Skeletal muscle tissue (tissue), 4 donors: ENCODE results near the gene ARHGAP30. TPM values are rescaled to one million over a fixed set of nuclear protein-coding genes. Genes with fewer than 3 reads are reported as not detected.
A peak's percentile ranks its signal among the peaks of the same experiment; 100 is the strongest.

Experiments
- H3K27ac ChIP-seq: one replicate; pipeline ENCODE4 v1.7.0; 2013; ENCODE audit warnings: mild to moderate bottlenecking, low read depth, low read length, inconsistent platforms
- H3K27me3 ChIP-seq, 3 donors: one replicate each; pipeline ENCODE4 v1.7.0; 2013; ENCODE audit warnings: low read length in 3 of 3; ENCODE audit not compliant: control insufficient read depth in 3 of 3, insufficient read depth in 3 of 3
- H3K36me3 ChIP-seq, 3 donors: one replicate each; pipeline ENCODE4 v1.7.0; 2013; ENCODE audit warnings: low read length in 3 of 3; ENCODE audit not compliant: control insufficient read depth in 3 of 3, insufficient read depth in 3 of 3
- H3K4me1 ChIP-seq, 3 donors: one replicate each; pipeline ENCODE4 v1.7.0; 2013; ENCODE audit warnings: low read length in 3 of 3, mild to moderate bottlenecking in 3 of 3; ENCODE audit not compliant: control insufficient read depth in 3 of 3, insufficient read depth in 3 of 3
- H3K4me3 ChIP-seq, 3 donors: one replicate each; pipeline ENCODE4 v1.7.0; 2013; ENCODE audit warnings: low read length in 3 of 3
- H3K9ac ChIP-seq, 3 donors: one replicate each; pipeline ENCODE4 v1.7.0; 2013; ENCODE audit warnings: low read length in 3 of 3, mild to moderate bottlenecking in 3 of 3, moderate library complexity in 2 of 3, low read depth in 1 of 3
- H3K9me3 ChIP-seq, 3 donors: one replicate each; pipeline ENCODE4 v1.7.0; 2013; ENCODE audit warnings: low read length in 3 of 3; ENCODE audit not compliant: control insufficient read depth in 3 of 3
- total RNA-seq: library from RNA; depleted of rRNA; stranded (reverse); fragments of >200 nt; gene quantifications from one replicate; pipeline ENCODE4 v1.2.3, GENCODE V29; 2014
- donor health status: Osteomylitis.

ARHGAP30 gene
- total RNA-seq, 1 donor from 2014 or later = 4.2 TPM

GRCh38 chr1:161044908-161045735 is 24.6 kb downstream of the ARHGAP30 start:
- Histone ChIP-seq H3K36me3 (peaks cover 25 to 29% (median 25%) of the 10 kb centered on the region in 3 donors), H3K4me1 (peaks cover 10 to 20% (median 17%) of the 10 kb centered on the region in 3 donors), H3K9me3 (no peaks in the 10 kb centered on the region), H3K9ac (peak overlapping the region; percentile 95 to 97 (median 95)), H3K4me3 (peak overlapping the region; percentile 85 to 98 (median 96)), H3K27me3 (no peaks in the 10 kb centered on the region), H3K27ac (peak overlapping the region; percentile 88)

DNA sequence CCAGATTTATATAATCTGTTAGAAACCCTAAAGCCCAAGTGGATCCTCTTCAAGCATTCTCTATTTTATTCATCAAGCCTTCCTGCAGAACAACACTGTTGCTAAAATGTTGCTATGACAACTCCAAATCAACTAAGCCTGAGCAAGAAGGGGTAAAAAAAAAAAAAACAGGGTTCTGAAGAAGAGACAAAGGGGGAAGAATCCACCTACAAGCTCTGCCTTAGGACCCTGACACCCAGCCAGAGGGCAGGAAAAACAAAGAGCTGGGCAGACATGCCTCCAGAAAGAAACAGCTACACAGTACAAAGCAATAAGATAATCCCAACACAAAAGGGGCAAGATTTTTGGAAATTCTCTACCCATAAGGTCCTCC is 25.2 kb downstream of the ARHGAP30 start:
- Histone ChIP-seq H3K4me1 (peaks cover 12 to 24% (median 17%) of the 10 kb centered on the region in 3 donors), H3K27ac (peak overlapping the region; percentile 88), H3K9ac (peak overlapping the region; percentile 95 to 97 (median 95)), H3K36me3 (peaks cover 31 to 35% (median 31%) of the 10 kb centered on the region in 3 donors), H3K4me3 (peak overlapping the region; percentile 85 to 98 (median 96)), H3K27me3 (no peaks in the 10 kb centered on the region), H3K9me3 (no peaks in the 10 kb centered on the region)

GRCh38 chr1:161039546-161039945 is 30.1 kb downstream of the ARHGAP30 start:
- Histone ChIP-seq H3K9me3 (no peaks in the 10 kb centered on the region), H3K36me3 (peaks cover 35 to 38% (median 35%) of the 10 kb centered on the region in 3 donors), H3K27ac (no peak overlapping the region), H3K9ac (no peak overlapping the region), H3K4me1 (peaks cover 12 to 29% (median 18%) of the 10 kb centered on the region in 3 donors), H3K4me3 (no peak overlapping the region), H3K27me3 (no peaks in the 10 kb centered on the region)

GRCh38 chr1:161039154-161039545 is 30.5 kb downstream of the ARHGAP30 start:
- H3K27ac ChIP-seq = no peak overlapping the region

GRCh38 chr1:161038523-161039153 is 31.1 kb downstream of the ARHGAP30 start, which contains the start of gene TSTD1:
Gene TSTD1 (minus strand): TSS chr1:161038964. CDS start chr1:161038889, 75 bp downstream.
- H3K36me3 ChIP-seq = peaks cover 35 to 38% (median 35%) of the 10 kb centered on the region in 3 donors
- H3K9ac ChIP-seq = peak within 1 kb of the TSS; percentile 56 to 70 (median 65)
- H3K27me3 ChIP-seq = no peaks in the 10 kb centered on the region
- peak within 1 kb of the TSS; percentile 65 to 83 (median 73) for H3K4me3 ChIP-seq
- no peak within 1 kb of the TSS for H3K27ac ChIP-seq
- no peaks in the 10 kb centered on the region for H3K9me3 ChIP-seq
- H3K4me1 ChIP-seq = peaks cover 7 to 24% (median 13%) of the 10 kb centered on the region in 3 donors

More at GRCh38 chr1:161039154-161039545, 30.5 kb downstream of the ARHGAP30 start:
- H3K9ac ChIP-seq = peak overlapping the region; percentile 53 to 70 (median 65)
- H3K27me3 ChIP-seq = no peaks in the 10 kb centered on the region
- H3K36me3 ChIP-seq = peaks cover 35 to 38% (median 35%) of the 10 kb centered on the region in 3 donors
- H3K4me1 ChIP-seq = peaks cover 9 to 25% (median 15%) of the 10 kb centered on the region in 3 donors
- H3K4me3 ChIP-seq = peak overlapping the region; percentile 65 to 83 (median 73)
- H3K9me3 ChIP-seq = no peaks in the 10 kb centered on the region

DNA sequence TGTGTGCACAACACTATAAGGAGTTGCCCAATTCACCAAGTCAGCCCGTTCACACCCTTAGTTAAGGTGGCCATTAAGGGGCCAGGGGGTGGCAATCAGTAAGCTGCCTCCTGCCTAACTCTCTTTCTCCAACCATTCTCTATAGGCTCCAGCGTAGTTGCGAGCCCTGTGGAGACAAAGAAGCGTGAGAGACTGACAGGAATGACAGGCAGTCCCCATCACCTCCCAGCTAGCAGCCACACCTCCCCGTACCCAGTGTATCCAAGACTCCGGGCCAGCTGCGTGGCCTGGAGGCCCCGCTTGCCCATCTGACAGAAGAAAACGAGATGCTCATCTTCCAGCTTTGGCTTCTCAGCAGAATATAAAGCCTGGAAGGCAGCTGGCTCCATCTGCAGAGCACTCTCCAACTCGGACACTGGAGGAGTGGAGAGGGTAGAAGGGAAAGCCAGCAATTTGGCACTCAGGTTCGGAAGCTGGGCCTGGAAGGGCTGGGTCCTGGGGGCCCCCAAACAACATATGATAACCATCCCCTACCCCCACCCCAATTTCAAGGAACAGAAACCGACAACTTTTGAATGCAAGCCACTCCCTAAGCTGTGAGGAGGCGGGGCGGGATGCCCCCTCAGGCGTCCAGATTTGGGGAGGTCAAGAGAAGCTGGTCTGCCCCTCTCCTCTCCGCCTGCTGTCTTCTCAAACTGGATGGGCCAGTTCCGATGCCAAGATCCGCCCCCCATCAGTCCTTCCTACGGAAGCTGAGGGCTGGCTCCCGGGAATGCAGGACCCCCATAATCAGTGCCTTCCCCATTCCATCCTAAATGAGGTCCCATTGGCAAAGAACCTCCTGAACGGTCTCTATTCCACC is 31.8 kb downstream of the ARHGAP30 start:
- no peak overlapping the region for H3K27ac ChIP-seq
- H3K4me1 ChIP-seq = peaks cover 3 to 24% (median 10%) of the 10 kb centered on the region in 3 donors

GRCh38 chr1:161033751-161034150 is 35.9 kb downstream of the ARHGAP30 start:
- Histone ChIP-seq H3K36me3 (peaks cover 0 to 3% (median 0%) of the 10 kb centered on the region in 3 donors), H3K4me1 (peaks cover 3 to 14% (median 5%) of the 10 kb centered on the region in 3 donors), H3K4me3 (no peak overlapping the region), H3K9me3 (no peaks in the 10 kb centered on the region), H3K27me3 (no peaks in the 10 kb centered on the region), H3K27ac (no peak overlapping the region), H3K9ac (no peak overlapping the region)

More for the DNA sequence above, 31.8 kb downstream of the ARHGAP30 start:
- peak overlapping the region; percentile 56 to 70 (median 65) for H3K9ac ChIP-seq
- peak overlapping the region; percentile 65 to 83 (median 73) for H3K4me3 ChIP-seq
- peaks cover 35 to 36% (median 35%) of the 10 kb centered on the region in 3 donors for H3K36me3 ChIP-seq
- H3K9me3 ChIP-seq = no peaks in the 10 kb centered on the region
- H3K27me3 ChIP-seq = no peaks in the 10 kb centered on the region

DNA sequence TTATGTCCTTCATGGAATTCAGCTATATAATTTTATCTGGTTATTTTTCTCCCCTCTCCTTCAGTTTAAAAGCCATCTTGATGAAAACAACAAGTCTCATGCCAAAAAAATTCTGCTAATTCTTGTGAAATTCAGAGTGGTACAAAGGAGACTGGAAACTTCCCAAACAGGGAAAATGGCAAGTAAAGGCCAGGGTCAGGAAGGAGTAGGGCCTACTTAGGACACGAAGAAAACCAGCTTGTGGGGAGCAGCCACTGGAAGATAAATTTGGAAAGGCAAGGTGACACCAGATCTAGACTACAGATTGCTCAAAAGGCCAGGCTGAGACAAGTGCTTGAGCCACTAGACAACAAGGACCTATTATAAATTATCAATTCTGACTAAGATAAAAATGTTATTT is 37.3 kb downstream of the ARHGAP30 start:
- Histone ChIP-seq H3K27me3 (no peaks in the 10 kb centered on the region), H3K36me3 (no peaks in the 10 kb centered on the region), H3K4me3 (no peak overlapping the region), H3K9me3 (no peaks in the 10 kb centered on the region), H3K27ac (no peak overlapping the region), H3K9ac (no peak overlapping the region), H3K4me1 (peaks cover 0 to under 1% (median 0%) of the 10 kb centered on the region in 3 donors)

DNA sequence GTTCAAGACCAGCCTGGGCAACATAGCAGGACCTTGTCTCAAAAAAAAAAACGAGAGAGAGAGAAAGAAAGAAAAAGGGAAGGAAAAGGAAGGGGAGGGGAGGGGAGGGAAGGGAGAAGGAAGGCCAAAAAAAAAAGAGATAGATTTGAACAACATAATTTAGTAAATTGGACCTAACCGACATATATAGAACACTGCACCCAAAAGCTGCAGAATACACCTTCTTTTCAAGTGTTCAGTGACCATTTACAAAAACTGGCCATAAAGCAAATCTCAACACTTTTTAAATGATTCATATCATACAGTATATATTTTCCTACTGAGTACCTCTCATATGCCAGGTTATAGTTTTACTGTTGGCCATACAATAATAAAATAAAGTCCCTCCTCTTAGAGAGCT is 37.8 kb downstream of the ARHGAP30 start:
- Histone ChIP-seq H3K27me3 (no peaks in the 10 kb centered on the region), H3K9me3 (no peaks in the 10 kb centered on the region), H3K4me3 (no peak overlapping the region), H3K27ac (no peak overlapping the region), H3K4me1 (no peaks in the 10 kb centered on the region), H3K36me3 (no peaks in the 10 kb centered on the region), H3K9ac (no peak overlapping the region)
